SU-DHL-6 (cell line): Measurements from ENCODE around the gene FPR2.

Source experiments
- H2AFZ ChIP-seq: fragments of 200-600 bp; sonication (generic); 2 replicates; pipeline ENCODE4 v1.6.1; 2014; ENCODE audit warnings: low read depth, mild to moderate bottlenecking, moderate library complexity, mixed read lengths, antibody characterized with exemption, low read length; ENCODE audit not compliant: severe bottlenecking
- H3F3A ChIP-seq: fragments of 200-600 bp; shearing (Covaris generic); 2 replicates; pipeline ENCODE4 v1.6.0; 2016; ENCODE audit warnings: antibody characterized with exemption, mild to moderate bottlenecking; ENCODE audit not compliant: insufficient read depth
- H3K27ac ChIP-seq: fragments of 200-600 bp; sonication (generic); 2 replicates; pipeline ENCODE4 v1.5.1; 2016; ENCODE audit warnings: low read depth, mild to moderate bottlenecking, low read length, moderate library complexity, mixed read lengths
- H3K27me3 ChIP-seq: fragments of 200-600 bp; sonication (generic), shearing (Covaris generic); 2 replicates; pipeline ENCODE4 v1.6.0; 2014; ENCODE audit warnings: mild to moderate bottlenecking, low read length
- H3K36me3 ChIP-seq: fragments of 200-600 bp; sonication (generic); 2 replicates; pipeline ENCODE4 v1.6.1; 2014; ENCODE audit warnings: mild to moderate bottlenecking, low read length, mixed read lengths
- H3K4me2 ChIP-seq: fragments of 300-600, 200-600 bp; shearing (Covaris generic), sonication (generic); 2 replicates; pipeline ENCODE4 v1.6.0; 2014; ENCODE audit warnings: low read length, low read depth, mild to moderate bottlenecking; ENCODE audit not compliant: poor library complexity, severe bottlenecking
- H3K4me3 ChIP-seq: fragments of 200-600 bp; sonication (generic); 2 replicates; pipeline ENCODE4 v1.5.1; 2014; ENCODE audit warnings: antibody characterized with exemption, low read length, mild to moderate bottlenecking, mixed read lengths; ENCODE audit not compliant: insufficient read depth, poor library complexity, severe bottlenecking
- H3K79me2 ChIP-seq: fragments of 200-600 bp; sonication (generic); 2 replicates; pipeline ENCODE4 v1.6.1; 2014; ENCODE audit warnings: mild to moderate bottlenecking, low read length, moderate library complexity; ENCODE audit not compliant: insufficient read depth
- H3K9ac ChIP-seq: fragments of 200-600 bp; sonication (generic); 2 replicates; pipeline ENCODE4 v1.7.0; 2014; ENCODE audit warnings: mild to moderate bottlenecking, low read length
- H3K9me2 ChIP-seq: fragments of 200-600 bp; sonication (generic); replicated peaks from 2 replicates; pipeline ENCODE4 v1.6.1; 2014; ENCODE audit warnings: low read length; ENCODE audit not compliant: insufficient read depth
- H3K9me3 ChIP-seq: fragments of 200-600 bp; sonication (generic); 2 replicates; pipeline ENCODE4 v1.6.1; 2014; ENCODE audit warnings: low read length, mixed read lengths; ENCODE audit not compliant: insufficient read depth
- H4K20me1 ChIP-seq: fragments of 200-600 bp; sonication (generic); 2 replicates; pipeline ENCODE4 v1.6.1; 2014; ENCODE audit warnings: low read depth, mild to moderate bottlenecking, antibody characterized with exemption, low read length, moderate library complexity, mixed read lengths
- CTCF ChIP-seq: fragments of 200-600 bp; sonication (generic); IDR thresholded peaks from one replicate; pipeline ENCODE4 v1.5.1; 2017; ENCODE audit warnings: antibody characterized with exemption, mild to moderate bottlenecking, low read length, moderate library complexity; ENCODE audit not compliant: insufficient read depth, poor library complexity, severe bottlenecking
- EZH2phosphoT487 ChIP-seq: fragments of 200-600 bp; sonication (generic), shearing (Covaris generic); conservative IDR thresholded peaks from 2 replicates; pipeline ENCODE4 v1.6.1; 2018; ENCODE audit warnings: mild to moderate bottlenecking, antibody characterized with exemption, low read length, moderate library complexity, mixed read lengths

The FPR2 gene

GRCh38 chr19:51786646-51787494 lies 25.9 kb downstream of the FPR2 start:
- Histone ChIP-seq H3K9me2 (no peaks in the 10 kb centered on the region), H3F3A (no peaks in the 10 kb centered on the region), H3K79me2 (no peaks in the 10 kb centered on the region), H2AFZ (no peak overlapping the region), H3K27ac (no peak overlapping the region), H3K36me3 (no peaks in the 10 kb centered on the region), H3K9me3 (no peaks in the 10 kb centered on the region), H3K4me3 (no peak overlapping the region), H3K27me3 (no peaks in the 10 kb centered on the region), H3K9ac (no peak overlapping the region), H3K4me2 (no peak overlapping the region), H4K20me1 (no peaks in the 10 kb centered on the region)
- TF ChIP-seq CTCF (no peak), EZH2phosphoT487 (no peak)

- H3K79me2 ChIP-seq = no peaks in the 10 kb centered on the region
- no peak overlapping the region for H3K4me2 ChIP-seq
- no peak overlapping the region for H2AFZ ChIP-seq
- no peaks in the 10 kb centered on the region for H3K27me3 ChIP-seq
- no peaks in the 10 kb centered on the region for H3F3A ChIP-seq
- no peak for TF ChIP-seq EZH2phosphoT487
- no peak for TF ChIP-seq CTCF
- H3K9me2 ChIP-seq = no peaks in the 10 kb centered on the region
- H4K20me1 ChIP-seq = no peaks in the 10 kb centered on the region
- no peaks in the 10 kb centered on the region for H3K36me3 ChIP-seq
- no peaks in the 10 kb centered on the region for H3K9me3 ChIP-seq
- H3K9ac ChIP-seq = no peak overlapping the region
- no peak overlapping the region for H3K27ac ChIP-seq
- no peak overlapping the region for H3K4me3 ChIP-seq
Observed at GRCh38 chr19:51788029-51788428, 27.0 kb downstream of the FPR2 start.

- Histone ChIP-seq H3K4me2 (no peak overlapping the region), H4K20me1 (no peaks in the 10 kb centered on the region), H3K27ac (no peak overlapping the region), H3K79me2 (no peaks in the 10 kb centered on the region), H3K27me3 (no peaks in the 10 kb centered on the region), H3K9me2 (no peaks in the 10 kb centered on the region), H2AFZ (no peak overlapping the region), H3K4me3 (no peak overlapping the region), H3K36me3 (no peaks in the 10 kb centered on the region), H3F3A (no peaks in the 10 kb centered on the region), H3K9ac (no peak overlapping the region), H3K9me3 (no peaks in the 10 kb centered on the region)
- no peak for TF ChIP-seq EZH2phosphoT487
- no peak for TF ChIP-seq CTCF
Observed at GRCh38 chr19:51789061-51789795, 28.2 kb downstream of the FPR2 start.
